ENCODE data around the gene RPL27. TPM values are rescaled to one million over a fixed set of nuclear protein-coding genes. Genes with fewer than 3 reads are reported as not detected.
A peak's percentile ranks its signal among the peaks of the same experiment; 100 is the strongest.

Gene RPL27
- 1,000 to 10,000 TPM; 1,576 to 2,828 (median 2,217) TPM for total RNA-seq
- polyA plus RNA-seq = 1,000 to 10,000 TPM; 3,316 to 4,569 (median 3,351) TPM

GRCh38 chr17:42997984-42998938 is at the start of gene RPL27:
Gene RPL27, plus strand, starts transcription at chr17:42998419. Its CDS starts 332 bp downstream, at chr17:42998751.
- TF ChIP-seq EP300 (IDR thresholded peaks at IDR 0.05) (peak in 2 of 4 donors; percentile 42 to 85), POLR2A (IDR thresholded peaks at IDR 0.05) (peak; percentile 75 to 88), CTCF (IDR thresholded peaks at IDR 0.05) (peak; percentile 80 to 98 (median 87)), POLR2AphosphoS5 (IDR thresholded peaks at IDR 0.05) (peak; percentile 90 to 95 (median 92))
- H3K4me1 ChIP-seq = peaks cover 0 to 22% (median 22%) of the 10 kb centered on the region in 4 donors
- H3K9me3 ChIP-seq = no peaks in the 10 kb centered on the region
- peak within 1 kb of the TSS; percentile 93 to 97 (median 94) for H3K27ac ChIP-seq
- intact Hi-C loops (cut with DNase I) = loop anchor here (2.0 to 5.0 kb wide), 3 partner anchors 17 to 173 kb away; partner anchors contain the start of genes AOC2, NBR1, PTGES3L and RUNDC1
- DNase-seq = peak; percentile 100
- H3K4me3 ChIP-seq = peak within 1 kb of the TSS; percentile 66 to 88 (median 79)
- WGBS, 2 donors = 0% methylated on average over 49 of the region's 49 CpGs
- peaks cover 5 to 52% (median 32%) of the 10 kb centered on the region in 4 donors for H3K36me3 ChIP-seq
- H3K27me3 ChIP-seq = no peaks in the 10 kb centered on the region

GRCh38 chr17:42950044-42950783 is 48.0 kb upstream of the RPL27 start:
- no peak for DNase-seq
- Histone ChIP-seq H3K27ac (no peak overlapping the region), H3K4me3 (no peak overlapping the region), H3K36me3 (peaks cover 10 to 72% (median 44%) of the 10 kb centered on the region in 4 donors), H3K27me3 (no peaks in the 10 kb centered on the region), H3K9me3 (no peaks in the 10 kb centered on the region), H3K4me1 (peaks cover 0 to 8% (median 6%) of the 10 kb centered on the region in 4 donors)
- TF ChIP-seq CTCF (IDR thresholded peaks at IDR 0.05) (no peak), POLR2AphosphoS5 (IDR thresholded peaks at IDR 0.05) (no peak), EP300 (IDR thresholded peaks at IDR 0.05) (no peak), POLR2A (IDR thresholded peaks at IDR 0.05) (no peak)
- intact Hi-C loops (cut with DNase I) = no loop called here
- WGBS, 2 donors = 86 to 93% methylated on average over 13 of the region's 13 CpGs

- no peak for TF ChIP-seq CTCF (IDR thresholded peaks at IDR 0.05)
- TF ChIP-seq EP300 (IDR thresholded peaks at IDR 0.05) = no peak
- no peak for TF ChIP-seq POLR2AphosphoS5 (IDR thresholded peaks at IDR 0.05)
- no peak for TF ChIP-seq POLR2A (IDR thresholded peaks at IDR 0.05)
- Histone ChIP-seq H3K9me3 (no peaks in the 10 kb centered on the region), H3K27me3 (no peaks in the 10 kb centered on the region), H3K4me3 (no peak overlapping the region), H3K4me1 (no peaks in the 10 kb centered on the region), H3K27ac (no peak overlapping the region), H3K36me3 (peaks cover 22 to 95% (median 66%) of the 10 kb centered on the region in 4 donors)
- intact Hi-C loops (cut with DNase I) = no loop called here
- DNase-seq = no peak
- WGBS, 2 donors = 63 to 79% methylated on average over 1 of the region's 1 CpG
Observed at GRCh38 chr17:42953669-42954068, 44.5 kb upstream of the RPL27 start.

- Histone ChIP-seq H3K4me3 (peak within 1 kb of the TSS; percentile 54 to 72 (median 64)), H3K27me3 (no peaks in the 10 kb centered on the region), H3K36me3 (peaks cover 17 to 35% (median 24%) of the 10 kb centered on the region in 4 donors), H3K9me3 (no peaks in the 10 kb centered on the region), H3K4me1 (peaks cover 0 to 18% (median 9%) of the 10 kb centered on the region in 4 donors), H3K27ac (peak within 1 kb of the TSS; percentile 84 to 91 (median 87))
- intact Hi-C loops (cut with DNase I) = no loop called here
- peak; percentile 70 to 82 for TF ChIP-seq POLR2A (IDR thresholded peaks at IDR 0.05)
- peak in 1 of 4 donors; percentile 53 for TF ChIP-seq EP300 (IDR thresholded peaks at IDR 0.05)
- TF ChIP-seq POLR2AphosphoS5 (IDR thresholded peaks at IDR 0.05) = peak; percentile 94 to 95 (median 95)
- TF ChIP-seq CTCF (IDR thresholded peaks at IDR 0.05) = no peak
- 1% methylated on average over 43 of the region's 43 CpGs for WGBS, 2 donors
- peak; percentile 96 for DNase-seq
Observed at GRCh38 chr17:42964161-42964932, 33.9 kb upstream of the RPL27 start, which contains the start of gene AARSD1. Gene AARSD1, minus strand, starts transcription at chr17:42964454. Its CDS starts 14 bp downstream, at chr17:42964440.

Data from sigmoid colon (tissue), 7 donors.